GM18951 (cell line): ENCODE results near the gene S1PR1.

Experiments used
- POLR2A ChIP-seq: IDR thresholded peaks from 4 replicates; pipeline ENCODE4 v1.6.1; 2011; ENCODE audit warnings: mild to moderate bottlenecking; ENCODE audit not compliant: insufficient read length, insufficient read depth; ENCODE audit errors: extremely low read depth
- in situ Hi-C: fragments of 300-500 bp; cut with MboI; formaldehyde crosslinking; loops from one replicate; pipeline ENCODE4 v1.12.0; 2022; ENCODE audit warnings: low sequenced_read_pairs, mixed read lengths, inconsistent platforms; ENCODE audit not compliant: unreplicated experiment

Gene S1PR1

DNA sequence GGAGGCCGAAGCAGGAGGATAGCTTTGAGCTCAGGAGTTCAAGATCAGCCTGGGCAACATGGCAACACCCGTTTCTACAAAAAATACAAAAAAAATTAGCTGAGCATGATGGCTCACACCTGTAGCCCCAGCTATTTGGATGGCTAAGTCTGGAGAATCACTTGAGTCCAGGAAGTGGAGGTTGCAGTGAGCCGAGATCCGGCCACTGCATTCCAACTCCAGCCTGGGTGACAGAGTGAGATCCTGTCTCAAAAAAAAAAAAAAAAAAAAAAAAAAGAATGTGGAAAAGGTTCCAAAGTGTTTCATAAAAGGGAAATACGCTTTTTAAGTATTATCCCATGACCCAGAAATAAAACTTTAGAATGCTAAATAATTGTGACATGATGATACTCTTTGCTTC, 8.0 kb downstream of the S1PR1 start:
- in situ Hi-C loops: no loop called here

DNA sequence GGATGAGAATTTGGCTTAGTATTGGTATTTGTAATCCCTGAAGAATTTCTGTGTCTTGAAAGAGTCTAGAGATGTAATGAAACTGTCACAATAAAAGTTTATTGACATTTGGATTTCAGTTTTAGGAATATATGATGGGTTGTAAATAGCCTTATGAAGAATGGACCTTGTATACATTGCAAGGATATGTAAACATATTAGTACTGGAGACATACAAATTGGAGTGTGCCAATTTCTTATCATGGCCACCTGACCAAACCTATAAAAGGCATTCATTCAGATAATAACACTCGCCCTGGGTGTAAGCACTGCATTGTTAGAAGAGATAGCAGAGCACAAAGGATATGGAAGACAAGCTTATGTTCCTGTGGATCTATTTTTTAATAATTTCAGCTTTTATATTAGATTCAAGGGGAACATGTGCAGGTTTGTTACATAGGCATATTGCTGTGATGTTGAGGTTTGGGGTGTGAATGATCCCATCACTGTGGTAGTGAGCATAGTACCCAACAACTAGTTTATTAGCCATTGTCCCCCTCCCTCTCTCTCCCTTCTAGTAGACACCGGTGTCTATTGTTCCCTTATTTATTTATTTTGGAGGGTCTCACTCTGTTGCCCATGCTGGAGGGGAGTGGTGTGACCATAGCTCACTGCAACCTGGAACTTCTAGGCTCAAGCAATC, 8.6 kb downstream of the S1PR1 start:
- no peak for TF ChIP-seq POLR2A
- in situ Hi-C loops: no loop called here

More for the DNA sequence above, 8.0 kb downstream of the S1PR1 start:
- no peak for TF ChIP-seq POLR2A

DNA sequence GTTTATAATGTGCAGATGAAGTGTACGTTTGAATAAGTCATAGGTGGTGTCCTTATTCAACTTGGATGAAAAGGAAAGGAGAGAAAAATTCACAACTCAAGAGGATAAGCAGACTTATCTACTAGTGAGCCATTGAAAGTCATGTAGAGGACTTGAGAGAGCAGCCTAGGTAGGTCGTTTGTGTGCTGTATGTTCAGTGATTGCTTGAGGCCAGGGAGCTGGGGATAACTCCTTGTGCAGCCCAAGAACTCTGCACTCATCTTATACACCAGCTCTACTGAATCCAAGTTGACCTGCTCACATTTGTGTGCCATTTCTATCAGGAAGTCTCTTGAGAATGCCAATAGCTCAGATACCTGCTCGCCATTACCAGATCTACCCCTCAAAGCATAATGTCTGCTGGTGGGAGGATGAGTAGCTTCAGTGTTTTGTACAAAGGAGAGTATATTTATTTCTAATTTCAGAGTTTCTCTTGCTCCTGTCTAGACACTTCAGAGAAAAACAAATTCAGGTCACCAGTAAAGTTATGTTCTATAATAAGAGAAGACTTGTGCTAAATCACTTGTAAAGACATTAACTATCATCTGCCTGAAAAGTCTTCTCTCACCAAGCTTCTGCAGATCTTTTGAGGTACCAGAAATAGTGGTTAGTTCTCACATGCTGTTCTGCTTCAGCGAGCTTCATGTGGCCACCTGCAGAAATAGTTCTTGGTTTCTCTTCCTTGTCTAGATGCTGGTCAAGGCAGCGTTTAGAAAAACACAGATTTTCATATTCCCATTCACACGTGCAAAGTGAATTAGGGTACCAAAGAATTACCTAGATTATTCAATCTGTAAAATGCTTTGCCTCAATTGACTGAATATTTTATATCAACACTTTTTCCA, 10.8 kb downstream of the S1PR1 start:
- in situ Hi-C loops: no loop called here
- no peak for TF ChIP-seq POLR2A

DNA sequence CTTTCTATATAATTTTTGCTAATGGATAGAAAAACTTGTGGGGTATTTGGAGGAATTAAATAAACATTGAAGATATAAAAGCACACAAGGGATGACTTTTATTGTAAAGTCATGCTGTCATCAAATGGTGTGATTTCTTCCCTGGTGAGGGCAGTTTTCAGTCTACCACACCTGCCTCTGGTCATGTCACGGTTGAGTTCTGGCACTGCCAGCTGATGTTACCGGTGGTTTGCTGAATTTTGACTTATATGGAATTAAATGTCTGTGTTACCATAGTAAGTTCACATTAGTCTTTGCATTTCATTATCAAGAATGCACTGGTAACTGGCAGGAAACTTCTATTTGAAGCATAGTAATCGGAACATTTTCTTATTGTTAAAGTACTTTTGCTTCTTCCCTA, 13.4 kb downstream of the S1PR1 start:
- TF ChIP-seq POLR2A: no peak
- in situ Hi-C loops: no loop called here

DNA sequence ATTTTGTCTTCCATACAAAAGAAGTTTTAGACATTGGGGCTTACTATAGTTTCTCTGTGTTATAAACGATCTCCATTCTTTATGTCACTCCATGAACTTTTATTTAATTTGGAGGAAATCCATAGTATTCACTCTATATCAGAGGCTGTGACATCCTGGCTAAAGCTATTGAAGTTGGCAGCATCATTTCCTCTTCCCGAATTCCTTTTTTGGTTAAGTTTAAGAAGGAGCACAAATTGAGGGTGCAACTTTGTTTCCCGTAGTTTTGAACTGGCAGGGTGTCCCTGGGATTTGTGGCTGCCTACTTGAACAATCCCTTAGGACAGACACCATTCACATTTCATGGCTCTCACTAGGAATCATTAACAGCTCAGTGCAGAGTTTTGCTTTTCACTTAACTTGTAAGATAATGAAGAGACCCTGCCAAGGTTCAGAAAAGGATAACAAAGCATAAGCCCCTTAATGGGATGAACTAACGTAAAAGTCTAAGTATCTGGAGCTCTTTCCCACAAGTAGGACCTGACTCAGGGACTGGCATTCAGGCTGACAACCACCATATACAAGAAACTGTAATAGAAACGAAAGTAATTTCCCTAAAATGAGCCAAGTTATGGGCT, 13.9 kb downstream of the S1PR1 start:
- no peak for TF ChIP-seq POLR2A
- in situ Hi-C loops: no loop called here

DNA sequence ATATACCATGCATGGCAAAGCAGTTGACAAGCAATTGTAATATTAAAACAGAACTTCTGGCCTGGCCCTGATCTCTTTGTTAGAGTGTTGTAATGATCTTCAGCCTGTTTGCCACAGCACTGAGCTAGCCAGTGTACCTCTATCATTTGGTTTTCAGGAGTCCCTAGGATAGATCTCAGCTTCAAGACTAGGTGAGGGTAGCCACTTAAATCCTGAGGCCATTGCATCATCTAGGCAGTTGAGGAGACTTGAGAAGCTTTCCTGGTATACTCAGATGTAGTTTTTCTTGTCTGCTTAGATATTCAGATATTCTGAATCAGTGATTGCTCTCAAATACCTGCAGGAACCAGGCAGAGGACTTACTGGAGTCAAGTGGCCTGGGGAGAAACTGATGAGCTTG, 14.7 kb downstream of the S1PR1 start:
- no peak for TF ChIP-seq POLR2A
- in situ Hi-C loops: no loop called here

DNA sequence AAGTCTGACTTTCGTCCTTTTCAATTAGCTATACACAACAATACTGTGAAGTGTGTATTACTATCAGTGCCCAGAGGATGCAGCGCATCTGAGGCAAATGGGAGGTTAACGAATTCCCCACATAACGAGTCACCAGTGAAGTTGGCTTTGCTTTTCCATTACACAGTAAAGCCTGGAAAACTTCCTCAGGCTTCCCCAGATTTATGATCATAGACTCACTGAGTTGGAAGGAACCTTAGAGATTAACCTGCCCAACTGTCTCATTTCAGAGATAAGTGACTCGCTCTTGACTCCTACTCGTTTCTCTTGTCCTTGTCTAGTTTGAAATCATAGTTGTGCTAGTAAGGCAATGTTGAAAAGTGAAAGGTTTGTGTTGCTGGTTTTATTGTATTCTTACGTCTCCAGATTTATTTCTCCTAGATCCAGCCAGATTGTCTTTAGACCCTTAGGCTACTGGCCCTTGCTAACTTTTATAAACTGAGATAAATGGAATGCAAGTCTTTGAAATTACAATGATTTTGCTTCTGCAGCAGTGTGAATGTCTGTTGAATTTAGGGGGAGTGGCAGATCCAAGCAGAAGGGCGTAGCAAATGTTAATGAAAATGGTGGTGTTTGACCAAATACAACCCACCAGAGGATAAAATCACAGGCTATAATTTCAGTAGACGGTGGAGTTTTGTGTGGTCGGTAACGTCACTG, 17.3 kb downstream of the S1PR1 start:
- in situ Hi-C loops: no loop called here
- no peak for TF ChIP-seq POLR2A

DNA sequence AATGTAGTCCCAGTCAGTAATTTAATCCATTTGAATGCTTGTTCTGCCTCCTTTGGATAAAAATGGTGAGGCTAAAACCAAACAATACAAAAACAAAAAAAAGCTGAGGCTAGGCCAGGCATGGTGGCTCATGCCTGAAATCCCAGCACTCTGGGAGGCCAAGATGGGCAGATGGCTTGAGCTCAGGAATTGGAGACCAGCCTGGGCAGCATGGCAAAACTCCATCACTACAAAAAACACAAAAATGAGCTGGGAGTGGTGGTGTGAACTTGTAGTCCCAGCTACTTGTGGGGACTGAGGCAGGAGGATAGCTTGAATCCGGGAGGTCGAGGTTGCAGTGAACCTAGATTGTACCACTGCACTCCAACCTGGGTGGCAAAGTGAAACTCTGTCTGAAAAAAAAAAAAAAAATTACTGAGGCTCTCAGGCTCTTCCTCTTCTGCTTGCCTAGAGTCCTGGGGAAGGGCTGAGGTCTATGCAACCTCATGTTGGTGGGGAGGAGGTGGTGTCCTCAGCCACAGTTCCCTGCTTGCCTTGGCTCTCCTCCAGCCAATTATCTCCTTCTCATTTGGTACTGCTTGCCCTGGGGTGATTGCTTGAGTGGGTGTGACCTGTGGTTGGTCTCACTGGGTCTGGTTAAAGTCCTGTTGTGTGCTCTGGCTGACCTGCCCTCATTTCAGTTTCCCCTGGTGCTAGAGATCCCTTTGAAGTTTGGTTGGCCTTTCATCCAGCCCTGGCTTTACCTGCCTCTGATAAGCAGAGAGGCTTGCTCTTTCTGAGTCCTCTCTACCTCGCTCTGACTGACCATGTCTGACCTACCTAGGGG, 20.9 kb downstream of the S1PR1 start:
- in situ Hi-C loops: no loop called here
- no peak for TF ChIP-seq POLR2A

DNA sequence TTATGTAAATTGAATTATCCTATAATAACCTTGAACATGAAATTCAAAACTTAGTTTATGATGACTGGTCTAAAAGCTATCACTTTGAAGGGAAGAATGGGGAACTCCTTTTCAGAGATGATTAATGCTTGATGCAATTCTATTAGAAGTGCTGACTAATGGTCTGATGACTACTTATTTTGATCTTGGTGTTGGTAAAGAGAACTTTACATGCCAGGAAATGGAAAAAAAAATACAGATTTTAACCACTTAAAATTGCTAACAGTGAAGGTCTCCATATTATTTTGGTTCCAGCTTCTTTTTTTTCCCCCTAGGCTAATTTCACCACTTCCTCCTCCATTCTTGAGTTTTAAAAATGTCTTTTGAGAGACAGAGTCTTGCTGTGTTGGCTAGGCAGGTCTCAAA, 22.9 kb downstream of the S1PR1 start:
- no peak for TF ChIP-seq POLR2A
- in situ Hi-C loops: no loop called here

DNA sequence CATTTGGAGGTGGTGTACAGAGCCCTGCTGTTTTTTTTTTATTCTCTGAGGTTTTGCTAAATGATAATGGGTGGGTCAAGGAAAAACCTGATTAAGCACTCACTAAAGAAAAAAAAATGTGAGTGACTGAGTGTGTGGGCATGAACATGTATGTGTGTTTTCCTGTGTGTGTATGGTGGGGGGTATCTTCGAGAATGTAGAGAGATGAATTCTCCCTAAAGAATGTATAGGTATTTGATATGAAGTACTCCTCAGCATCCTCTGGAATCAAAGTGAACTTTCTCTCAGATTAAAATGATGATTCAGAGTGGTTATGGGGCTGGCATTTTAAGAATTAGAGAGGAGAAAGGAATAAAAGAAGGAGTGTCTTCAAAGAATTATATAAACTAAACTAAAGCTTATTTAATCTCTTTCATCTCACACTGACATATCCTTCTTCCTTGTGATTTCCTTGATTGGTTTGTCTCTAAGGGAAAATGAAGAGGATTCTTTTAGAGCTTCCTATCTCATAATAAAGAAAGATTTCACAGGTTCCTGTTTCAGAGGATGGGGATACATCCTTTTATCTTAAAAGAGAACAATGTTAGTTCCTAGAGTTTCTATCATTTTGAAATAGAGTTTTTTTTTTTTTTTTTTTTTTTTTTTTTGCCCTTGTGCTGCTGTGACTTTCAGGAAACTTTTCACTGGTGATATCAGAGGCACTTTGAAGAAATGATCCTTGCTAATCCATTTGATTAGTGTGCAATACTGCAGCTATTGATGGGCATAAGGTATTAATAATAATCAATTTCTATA, 23.9 kb downstream of the S1PR1 start:
- in situ Hi-C loops: no loop called here
- TF ChIP-seq POLR2A: no peak

DNA sequence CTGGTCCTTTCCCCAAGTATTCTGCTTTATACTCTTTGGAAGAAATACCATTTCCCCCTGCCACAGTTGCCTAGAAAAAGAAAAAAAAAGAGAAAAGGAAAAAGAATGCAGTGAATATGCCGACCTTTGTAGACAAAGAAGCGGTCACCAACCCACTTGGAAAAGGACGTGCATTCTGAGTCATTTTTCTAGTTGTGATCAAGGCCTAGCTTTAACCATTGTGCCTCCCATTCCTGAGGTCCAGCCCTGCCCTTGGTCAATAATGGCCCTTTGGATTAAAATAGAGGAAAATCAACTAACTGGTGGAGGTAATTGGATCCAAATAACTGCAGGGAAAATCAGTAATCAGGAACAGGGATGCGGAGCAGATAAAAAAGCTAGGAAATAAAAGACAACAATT, 24.8 kb downstream of the S1PR1 start:
- TF ChIP-seq POLR2A: no peak
- in situ Hi-C loops: no loop called here

DNA sequence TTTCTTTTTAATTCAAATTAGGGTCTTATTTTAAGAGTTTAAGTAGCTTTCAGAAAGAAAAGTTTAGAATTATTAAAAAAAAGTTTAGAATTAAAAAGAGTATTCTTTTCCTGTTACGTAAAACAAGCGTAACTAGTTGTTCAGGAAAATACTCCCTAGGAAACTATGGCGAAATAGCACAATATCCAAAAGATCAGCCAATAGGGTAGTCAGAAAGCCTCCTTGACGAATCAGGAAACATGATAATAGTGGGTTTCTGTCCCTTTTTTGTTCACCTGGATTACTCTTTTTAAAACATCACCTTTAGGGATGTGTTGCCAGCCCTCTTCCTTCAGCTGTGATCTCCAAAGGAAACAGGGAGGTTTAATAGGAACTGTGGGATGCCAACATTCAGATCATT, 25.2 kb downstream of the S1PR1 start:
- no peak for TF ChIP-seq POLR2A
- in situ Hi-C loops: no loop called here
